ENCODE data around the gene GOSR2. TPM values are rescaled to one million over a fixed set of nuclear protein-coding genes. Genes with fewer than 3 reads are reported as not detected.
"Not testable (repeated sequence)": the region's sequence is repeated elsewhere in the genome, so short reads cannot be mapped to it uniquely, and the experiment has no call there.

The GOSR2 gene
- total RNA-seq, 3 donors from 2014 or later = 41.0 to 57.7 (median 50.9) TPM

DNA sequence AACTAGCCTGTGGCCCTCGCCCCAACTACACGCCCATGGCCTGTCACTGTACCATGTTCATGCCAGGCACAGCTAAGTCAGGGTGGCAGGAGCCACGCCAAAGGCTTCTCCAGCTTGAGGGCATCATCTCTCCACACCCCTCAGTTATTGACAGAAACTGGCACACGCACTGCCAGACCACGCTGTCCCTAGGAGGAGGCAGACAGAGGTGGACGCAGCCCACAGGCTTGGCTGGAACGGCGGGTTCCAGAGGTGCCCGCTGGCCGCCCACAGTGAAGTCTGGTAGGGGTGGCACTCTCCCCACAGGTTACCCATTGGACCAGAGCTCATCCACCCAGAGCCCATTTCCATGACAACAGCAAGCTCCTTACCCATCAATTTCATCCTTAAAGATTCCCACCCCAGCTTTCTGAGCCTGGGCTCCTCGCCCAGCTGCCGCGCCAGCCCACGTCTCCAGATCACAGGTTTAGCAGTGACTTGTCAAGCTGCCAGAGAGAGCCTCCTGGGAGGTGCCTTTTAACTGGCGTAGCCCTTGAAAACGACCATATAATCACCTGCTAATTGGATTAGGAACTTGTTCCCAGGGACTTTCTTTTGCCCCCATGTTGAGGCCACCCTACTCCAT, 28.1 kb downstream of the GOSR2 start:
- peaks cover 0 to 5% of the 10 kb centered on the region in 2 donors for H3K27me3 ChIP-seq
- H3K9me3 ChIP-seq = no peaks in the 10 kb centered on the region
- no peak overlapping the region for H3K27ac ChIP-seq
- TF ChIP-seq POLR2AphosphoS5 (IDR thresholded peaks at IDR 0.05) = no peak
- TF ChIP-seq CTCF (IDR thresholded peaks at IDR 0.05) = no peak
- no peak for TF ChIP-seq POLR2A (IDR thresholded peaks at IDR 0.05)
- intact Hi-C loops (cut with DNase I; ENCODE audit: low total_unique reads) = no loop called here
- no peaks in the 10 kb centered on the region for H3K36me3 ChIP-seq
- no peak overlapping the region for H3K4me3 ChIP-seq
- H3K4me1 ChIP-seq = no peaks in the 10 kb centered on the region
- no peak for DNase-seq (ENCODE audit: low spot score in 2 of 2)

- Histone ChIP-seq H3K27me3 (peaks cover 0 to 5% of the 10 kb centered on the region in 2 donors), H3K36me3 (no peaks in the 10 kb centered on the region), H3K27ac (no peak overlapping the region), H3K4me1 (no peaks in the 10 kb centered on the region), H3K4me3 (no peak overlapping the region), H3K9me3 (no peaks in the 10 kb centered on the region)
- no peak for DNase-seq (ENCODE audit: low spot score in 2 of 2)
- TF ChIP-seq POLR2A (IDR thresholded peaks at IDR 0.05) = no peak
- intact Hi-C loops (cut with DNase I; ENCODE audit: low total_unique reads) = no loop called here
Measured at GRCh38 chr17:46951706-46952105, 28.7 kb downstream of the GOSR2 start.

DNA sequence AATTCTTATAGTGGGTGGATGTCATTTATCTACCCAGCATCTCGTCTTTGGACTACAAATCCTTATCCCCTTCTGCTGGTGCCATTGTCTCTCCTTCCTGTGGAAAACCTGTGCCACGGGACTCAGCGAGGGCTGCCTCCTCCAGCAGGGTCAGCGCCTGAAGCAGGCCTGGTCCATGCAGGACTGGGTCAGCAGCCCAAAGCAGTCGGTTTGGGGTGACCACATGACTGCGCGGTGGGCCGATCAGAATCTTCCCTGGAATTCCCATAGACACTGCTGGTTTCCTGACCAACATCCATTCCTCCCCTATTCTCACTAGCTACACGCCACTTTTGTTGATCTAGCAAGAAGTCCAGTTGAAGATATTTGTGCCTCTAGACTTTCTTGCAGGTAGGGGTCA, 29.2 kb downstream of the GOSR2 start:
- H3K27me3 ChIP-seq = peaks cover 0 to 5% of the 10 kb centered on the region in 2 donors
- intact Hi-C loops (cut with DNase I; ENCODE audit: low total_unique reads) = no loop called here
- no peak overlapping the region for H3K4me3 ChIP-seq
- H3K4me1 ChIP-seq = no peaks in the 10 kb centered on the region
- no peaks in the 10 kb centered on the region for H3K9me3 ChIP-seq
- no peaks in the 10 kb centered on the region for H3K36me3 ChIP-seq
- DNase-seq (ENCODE audit: low spot score in 2 of 2) = no peak
- no peak overlapping the region for H3K27ac ChIP-seq
- no peak for TF ChIP-seq POLR2AphosphoS5 (IDR thresholded peaks at IDR 0.05)
- TF ChIP-seq POLR2A (IDR thresholded peaks at IDR 0.05) = no peak
- no peak for TF ChIP-seq CTCF (IDR thresholded peaks at IDR 0.05)

DNA sequence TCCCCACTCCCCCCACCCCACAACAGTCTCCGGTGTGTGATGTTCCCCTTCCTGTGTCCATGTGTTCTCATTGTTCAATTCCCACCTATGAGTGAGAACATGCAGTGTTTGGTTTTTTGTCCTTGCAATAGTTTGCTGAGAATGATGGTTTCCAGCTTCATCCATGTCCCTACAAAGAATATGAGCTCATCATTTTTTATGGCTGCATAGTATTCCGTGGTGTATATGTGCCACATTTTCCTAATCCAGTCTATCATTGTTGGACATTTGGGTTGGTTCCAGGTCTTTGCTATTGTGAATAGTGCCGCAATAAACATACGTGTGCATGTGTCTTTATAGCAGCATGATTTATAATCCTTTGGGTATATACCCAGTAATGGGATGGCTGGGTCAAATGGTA, 30.2 kb downstream of the GOSR2 start:
- H3K27me3 ChIP-seq; H3K27ac ChIP-seq; H3K4me3 ChIP-seq; DNase-seq (ENCODE audit: low spot score in 2 of 2); H3K36me3 ChIP-seq; H3K9me3 ChIP-seq; intact Hi-C loops (cut with DNase I; ENCODE audit: low total_unique reads); H3K4me1 ChIP-seq: not testable (repeated sequence)

- Histone ChIP-seq H3K9me3 (no peaks in the 10 kb centered on the region), H3K36me3 (no peaks in the 10 kb centered on the region), H3K4me1 (no peaks in the 10 kb centered on the region), H3K27ac (no peak overlapping the region), H3K27me3 (no peaks in the 10 kb centered on the region), H3K4me3 (no peak overlapping the region)
- DNase-seq (ENCODE audit: low spot score in 2 of 2) = no peak
- TF ChIP-seq POLR2AphosphoS5 (IDR thresholded peaks at IDR 0.05) (no peak), CTCF (IDR thresholded peaks at IDR 0.05) (no peak), POLR2A (IDR thresholded peaks at IDR 0.05) (no peak)
- intact Hi-C loops (cut with DNase I; ENCODE audit: low total_unique reads) = no loop called here
Measured at GRCh38 chr17:46958041-46958591, 35.2 kb downstream of the GOSR2 start.

GRCh38 chr17:46960152-46960551, 37.2 kb downstream of the GOSR2 start:
- Histone ChIP-seq H3K9me3 (no peaks in the 10 kb centered on the region), H3K27ac (no peak overlapping the region), H3K4me3 (no peak overlapping the region), H3K4me1 (no peaks in the 10 kb centered on the region), H3K27me3 (no peaks in the 10 kb centered on the region), H3K36me3 (no peaks in the 10 kb centered on the region)
- DNase-seq (ENCODE audit: low spot score in 2 of 2) = no peak
- TF ChIP-seq POLR2AphosphoS5 (IDR thresholded peaks at IDR 0.05) (no peak), POLR2A (IDR thresholded peaks at IDR 0.05) (no peak), CTCF (IDR thresholded peaks at IDR 0.05) (no peak)
- intact Hi-C loops (cut with DNase I; ENCODE audit: low total_unique reads) = no loop called here

All from breast epithelium (tissue), 4 donors.